Stimulated activated CD8-positive, alpha-beta memory T cell treated with anti-CD3 and anti-CD28 coated beads, Interleukin-7, amount 100 ng/mL, for 48 hours (primary cell): Measurements from ENCODE around the gene TUG1.

Experiments
- DNase-seq, 2 donors: peaks; one replicate each; pipeline ENCODE4 v3.0.0-alpha.2; 2020; ENCODE audit warnings: low read depth in 1 of 2; ENCODE audit errors: extremely low read depth in 1 of 2

TUG1 gene

DNA sequence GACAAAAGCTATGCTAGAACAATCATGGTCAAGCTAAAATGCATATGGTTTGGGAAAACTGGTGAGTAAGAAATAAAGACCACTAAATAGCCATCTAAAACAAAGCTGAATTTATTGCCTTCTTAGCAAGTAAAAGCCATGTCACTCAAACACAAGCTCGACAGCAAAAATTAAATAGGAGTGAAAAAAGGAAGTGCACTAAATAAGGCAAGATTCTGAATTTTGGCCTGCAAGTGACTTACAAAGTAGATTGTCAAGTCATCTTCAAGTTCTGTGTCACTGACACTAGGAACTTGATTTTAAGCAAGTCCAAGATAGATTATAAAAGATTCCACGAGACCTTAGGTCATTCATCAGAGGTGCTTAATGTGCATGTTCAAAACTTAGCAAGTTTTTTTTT lies 27.4 kb downstream of the TUG1 start:
- DNase-seq, result no peak

DNA sequence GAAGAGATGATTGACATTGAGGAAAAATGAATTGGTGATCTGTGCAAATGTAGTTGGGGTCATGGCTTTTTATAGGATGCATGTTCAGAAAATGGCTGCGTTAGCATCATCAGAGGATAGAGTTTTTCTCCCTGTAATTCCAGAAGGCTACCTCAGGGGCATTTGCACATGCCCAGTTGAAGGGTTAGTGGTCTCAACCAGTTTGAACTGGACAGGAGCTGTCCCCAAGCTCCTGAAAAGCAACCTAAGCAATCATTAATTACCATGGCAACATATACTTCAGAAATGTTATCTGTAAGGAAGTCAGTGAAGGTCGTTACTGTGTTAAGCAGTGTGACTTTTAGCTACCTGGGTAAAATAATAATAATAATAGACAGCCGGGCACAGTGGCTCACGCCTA lies 29.3 kb downstream of the TUG1 start:
- DNase-seq, result no peak

DNA sequence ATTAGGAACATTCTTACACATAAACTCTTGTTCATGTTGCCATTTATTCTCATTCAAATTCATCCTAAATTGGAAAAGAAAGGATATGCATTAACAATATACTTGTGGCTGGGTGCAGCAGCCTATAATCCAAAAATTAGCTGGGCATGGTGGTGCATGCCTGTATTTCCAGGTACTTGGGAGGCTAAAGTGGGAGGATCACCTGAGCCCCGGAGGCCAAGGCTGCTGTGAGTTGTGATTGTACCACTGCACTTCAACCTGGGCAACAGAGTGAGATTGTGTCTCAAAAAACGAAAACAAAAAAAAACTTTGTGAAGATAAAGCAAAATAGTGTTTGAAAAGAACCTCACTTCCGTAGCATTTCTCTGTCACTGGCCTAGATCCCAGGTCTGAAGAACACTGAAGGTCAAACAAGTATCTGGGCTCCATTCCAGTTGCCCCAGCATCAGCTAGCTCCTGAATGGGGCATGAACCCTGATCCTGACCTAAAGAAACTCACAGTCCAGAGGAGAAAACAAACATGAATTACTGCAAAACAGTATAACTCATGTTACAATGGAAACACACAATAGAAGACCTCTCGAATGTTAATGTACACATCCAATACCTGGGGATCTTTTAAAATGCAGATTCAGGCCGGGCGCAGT lies 32.2 kb downstream of the TUG1 start:
- no peak for DNase-seq

DNA sequence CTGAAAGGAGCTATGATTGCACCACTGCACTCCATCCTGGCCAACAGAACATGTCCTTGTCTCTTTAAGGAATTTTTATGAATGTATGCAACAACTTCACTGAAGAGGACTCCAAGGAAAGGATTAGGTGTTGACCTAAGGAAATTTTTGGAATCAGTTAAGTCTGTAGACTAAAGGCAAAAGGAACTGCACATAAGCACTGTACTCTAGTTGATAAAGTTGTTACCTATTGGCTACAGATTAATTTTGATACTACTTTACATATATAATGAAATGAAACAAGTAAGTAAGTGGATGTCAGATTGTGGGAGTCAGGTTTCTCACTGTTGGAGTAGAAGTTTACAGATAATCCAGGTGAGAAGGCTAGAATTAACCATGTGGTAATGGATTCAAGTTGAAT lies 36.5 kb downstream of the TUG1 start:
- DNase-seq, result no peak

DNA sequence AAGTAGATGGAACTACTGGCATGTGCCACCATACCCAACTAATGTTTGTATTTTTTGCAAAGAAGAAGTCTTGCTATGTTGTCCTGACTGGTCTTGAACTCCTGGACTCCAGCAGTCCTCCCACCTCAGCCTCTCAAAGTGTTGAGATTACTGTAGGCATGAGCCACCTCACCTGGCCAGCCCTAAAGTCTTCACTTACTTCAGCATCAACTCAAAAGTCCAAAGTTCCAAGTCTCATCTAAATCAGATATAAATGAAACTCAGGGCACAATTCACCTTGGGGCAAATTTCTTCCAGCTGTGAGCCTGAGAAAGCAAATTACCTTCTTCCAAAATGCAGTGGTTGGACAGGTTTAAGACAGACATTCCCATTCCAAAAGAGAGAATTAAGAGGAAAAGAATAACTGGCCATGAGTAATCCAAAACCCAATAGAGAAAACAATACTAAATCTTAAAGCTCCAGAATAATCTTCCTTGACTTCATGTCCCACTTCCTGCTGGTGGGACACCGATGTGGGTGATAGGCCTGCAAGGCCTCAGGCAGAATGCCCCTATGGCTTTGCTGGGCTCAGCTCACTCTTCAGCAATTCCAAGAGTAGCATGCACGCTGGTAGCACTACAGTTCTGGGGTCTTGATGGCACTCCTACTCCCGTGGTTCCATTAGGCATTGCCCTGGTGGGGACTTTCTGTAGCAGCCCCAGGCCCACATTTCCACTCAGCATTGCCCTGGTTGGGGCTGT lies 50.3 kb downstream of the TUG1 start:
- DNase-seq, result no peak

DNA sequence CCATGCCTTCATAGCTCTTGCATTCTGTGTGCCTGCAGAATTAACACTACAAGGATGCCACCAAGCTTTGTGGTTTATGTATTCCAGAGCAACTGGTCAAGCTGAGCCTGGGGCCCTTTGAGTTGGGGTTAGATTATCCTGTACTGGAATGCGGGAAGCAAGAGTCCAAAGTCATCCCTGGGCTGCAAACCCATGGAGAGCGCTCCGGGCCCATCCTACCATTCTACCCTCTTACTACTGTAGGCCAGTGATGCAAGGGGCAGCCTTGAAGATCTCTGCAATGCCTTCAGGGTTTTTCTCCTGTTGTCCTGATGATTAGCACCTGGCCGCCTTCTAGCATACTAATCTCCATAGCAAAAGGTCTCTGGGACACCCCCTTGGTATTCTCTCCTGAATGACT lies 51.3 kb downstream of the TUG1 start:
- DNase-seq, result no peak

DNA sequence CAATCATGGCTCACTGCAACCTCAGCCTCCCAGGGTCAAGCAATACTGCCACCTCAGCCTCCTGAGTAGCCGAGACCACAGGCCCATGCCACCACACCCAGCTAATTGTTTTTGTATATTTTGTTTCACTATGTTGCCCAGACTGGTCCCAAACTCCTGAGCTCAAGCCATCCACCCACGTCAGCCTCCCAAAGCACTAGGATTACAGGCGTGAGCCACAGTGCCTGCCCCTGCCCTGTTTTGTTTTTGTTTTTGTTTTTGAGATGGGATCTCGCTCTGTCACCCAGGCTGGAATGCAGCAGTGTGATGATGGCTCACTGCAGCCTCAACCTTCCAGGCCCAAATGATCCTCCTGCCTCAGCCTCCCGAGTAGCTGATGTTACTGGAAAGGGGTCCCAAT lies 53.5 kb downstream of the TUG1 start:
- no peak for DNase-seq
